ENCODE results near the gene CCDC86. TPM values are rescaled to one million over a fixed set of nuclear protein-coding genes. Genes with fewer than 3 reads are reported as not detected.

CCDC86 gene
- total RNA-seq, 1 donor from 2014 or later: 3.3 TPM

- Histone ChIP-seq H3K4me3 (peak overlapping the region; percentile 77), H2AFZ (replicated peaks) (no peak overlapping the region), H3K9me3 (ENCODE audit: low read depth) (no peaks in the 10 kb centered on the region), H3F3A (ENCODE audit: low read depth) (no peaks in the 10 kb centered on the region), H3K36me3 (no peaks in the 10 kb centered on the region), H4K20me1 (ENCODE audit: low read depth) (no peaks in the 10 kb centered on the region), H3K9ac (peak overlapping the region; percentile 85), H3K4me2 (peak overlapping the region; percentile 94), H3K27me3 (no peaks in the 10 kb centered on the region), H3K4me1 (peaks cover 17% of the 10 kb centered on the region), H3K27ac (no peak overlapping the region), H3K79me2 (ENCODE audit: low read depth) (peaks cover 30% of the 10 kb centered on the region)
- no peak for TF ChIP-seq EZH2 (IDR thresholded peaks at IDR 0.05)
- no peak for TF ChIP-seq EZH2phosphoT487 (IDR thresholded peaks at IDR 0.05)
- no peak for TF ChIP-seq CTCF (IDR thresholded peaks at IDR 0.05)
- no peak for DNase-seq (ENCODE audit: low spot score)
- peaks cover 14% of the 10 kb centered on the region for H3K36me3 Mint-ChIP-seq
- peaks cover 4% of the 10 kb centered on the region for H3K27me3 Mint-ChIP-seq (ENCODE audit: insufficient read depth, low read depth)
- H3K9me3 Mint-ChIP-seq: no peaks in the 10 kb centered on the region
- peaks cover 35% of the 10 kb centered on the region for H3K4me1 Mint-ChIP-seq
- peak overlapping the region; percentile 36 for H3K27ac Mint-ChIP-seq
- H3K4me3 Mint-ChIP-seq: peak overlapping the region; percentile 91
Observed at GRCh38 chr11:60844045-60844869, 2.3 kb downstream of the CCDC86 start.

GRCh38 chr11:60844870-60845221 lies 2.9 kb downstream of the CCDC86 start:
- H3K79me2 ChIP-seq (ENCODE audit: low read depth): peaks cover 30% of the 10 kb centered on the region
- H3K27ac ChIP-seq: no peak overlapping the region
- Mint-ChIP-seq H3K9me3 (no peaks in the 10 kb centered on the region), H3K4me1 (peaks cover 35% of the 10 kb centered on the region), H3K27me3 (ENCODE audit: insufficient read depth, low read depth) (peaks cover 4% of the 10 kb centered on the region), H3K36me3 (peaks cover 14% of the 10 kb centered on the region), H3K4me3 (peak overlapping the region; percentile 91), H3K27ac (peak overlapping the region; percentile 21)
- no peaks in the 10 kb centered on the region for H4K20me1 ChIP-seq (ENCODE audit: low read depth)
- H3K36me3 ChIP-seq: no peaks in the 10 kb centered on the region
- H3K9ac ChIP-seq: peak overlapping the region; percentile 39
- H3K4me2 ChIP-seq: peak overlapping the region; percentile 94
- H3K9me3 ChIP-seq (ENCODE audit: low read depth): no peaks in the 10 kb centered on the region
- TF ChIP-seq CTCF (IDR thresholded peaks at IDR 0.05) (no peak), EZH2phosphoT487 (IDR thresholded peaks at IDR 0.05) (no peak), EZH2 (IDR thresholded peaks at IDR 0.05) (no peak)
- H2AFZ ChIP-seq (replicated peaks): no peak overlapping the region
- no peak overlapping the region for H3K4me3 ChIP-seq
- no peaks in the 10 kb centered on the region for H3K27me3 ChIP-seq
- peaks cover 17% of the 10 kb centered on the region for H3K4me1 ChIP-seq
- no peaks in the 10 kb centered on the region for H3F3A ChIP-seq (ENCODE audit: low read depth)
- no peak for DNase-seq (ENCODE audit: low spot score)

GRCh38 chr11:60845338-60845737 lies 3.4 kb downstream of the CCDC86 start:
- Mint-ChIP-seq H3K4me1 (peaks cover 35% of the 10 kb centered on the region), H3K4me3 (peak overlapping the region; percentile 91), H3K27me3 (ENCODE audit: insufficient read depth, low read depth) (peaks cover 4% of the 10 kb centered on the region), H3K9me3 (no peaks in the 10 kb centered on the region), H3K27ac (peak overlapping the region; percentile 93), H3K36me3 (peaks cover 15% of the 10 kb centered on the region)
- no peaks in the 10 kb centered on the region for H4K20me1 ChIP-seq (ENCODE audit: low read depth)
- H3K4me2 ChIP-seq: no peak overlapping the region
- no peaks in the 10 kb centered on the region for H3F3A ChIP-seq (ENCODE audit: low read depth)
- no peak overlapping the region for H3K27ac ChIP-seq
- no peak overlapping the region for H3K4me3 ChIP-seq
- H3K9me3 ChIP-seq (ENCODE audit: low read depth): no peaks in the 10 kb centered on the region
- H3K4me1 ChIP-seq: peaks cover 17% of the 10 kb centered on the region
- H3K27me3 ChIP-seq: no peaks in the 10 kb centered on the region
- H3K36me3 ChIP-seq: no peaks in the 10 kb centered on the region
- TF ChIP-seq EZH2phosphoT487 (IDR thresholded peaks at IDR 0.05): no peak
- TF ChIP-seq CTCF (IDR thresholded peaks at IDR 0.05): no peak
- TF ChIP-seq EZH2 (IDR thresholded peaks at IDR 0.05): no peak
- peaks cover 30% of the 10 kb centered on the region for H3K79me2 ChIP-seq (ENCODE audit: low read depth)
- DNase-seq (ENCODE audit: low spot score): no peak
- H3K9ac ChIP-seq: peak overlapping the region; percentile 39
- no peak overlapping the region for H2AFZ ChIP-seq (replicated peaks)
